Activated CD4-positive, CD25-positive, alpha-beta regulatory T cell treated with anti-CD3 and anti-CD28 coated beads, Interleukin-2, amount 50 U/mL, for 16 hours (primary cell): Measurements from ENCODE around the gene RAPGEFL1.
"Not testable (repeated sequence)": the region's sequence is repeated elsewhere in the genome, so short reads cannot be mapped to it uniquely, and the experiment has no call there.

Experiments used
- DNase-seq: peaks from one replicate; pipeline ENCODE4 v3.0.0-alpha.2; 2020; ENCODE audit warnings: low read depth, low spot score

The RAPGEFL1 gene

GRCh38 chr17:40173091-40173777 is 4.0 kb upstream of the RAPGEFL1 start:
- no peak for DNase-seq

GRCh38 chr17:40173778-40174135 is 3.5 kb upstream of the RAPGEFL1 start:
- no peak for DNase-seq

- DNase-seq = no peak
These were observed 2.8 kb upstream of the RAPGEFL1 start for GRCh38 chr17:40174514-40174913.

GRCh38 chr17:40175928-40176753 is 1.1 kb upstream of the RAPGEFL1 start:
- DNase-seq = no peak

- DNase-seq = no peak
These were observed 538 bp upstream of the RAPGEFL1 start for GRCh38 chr17:40176754-40177110.

GRCh38 chr17:40178021-40178601 is 841 bp downstream of the RAPGEFL1 start:
- no peak for DNase-seq

- DNase-seq = no peak
These were observed 1.4 kb downstream of the RAPGEFL1 start for GRCh38 chr17:40178660-40179059.

- no peak for DNase-seq
These were observed 2.8 kb downstream of the RAPGEFL1 start for GRCh38 chr17:40179923-40180659.

GRCh38 chr17:40180694-40181093 is 3.4 kb downstream of the RAPGEFL1 start:
- no peak for DNase-seq

GRCh38 chr17:40181205-40181604 is 3.9 kb downstream of the RAPGEFL1 start:
- no peak for DNase-seq

- no peak for DNase-seq
These were observed 5.3 kb downstream of the RAPGEFL1 start for GRCh38 chr17:40182606-40183005.

GRCh38 chr17:40187238-40187637 is 10.0 kb downstream of the RAPGEFL1 start:
- DNase-seq = no peak

- no peak for DNase-seq
These were observed 11.4 kb downstream of the RAPGEFL1 start for GRCh38 chr17:40188694-40189093.

- DNase-seq = no peak
These were observed 13.1 kb downstream of the RAPGEFL1 start for GRCh38 chr17:40190197-40191021.

- DNase-seq = peak; percentile 44
These were observed 14.3 kb downstream of the RAPGEFL1 start for GRCh38 chr17:40191237-40192208.

GRCh38 chr17:40192961-40193360 is 15.7 kb downstream of the RAPGEFL1 start:
- no peak for DNase-seq

- no peak for DNase-seq
These were observed 17.6 kb downstream of the RAPGEFL1 start for GRCh38 chr17:40194821-40195220.

- DNase-seq = no peak
These were observed 20.3 kb downstream of the RAPGEFL1 start for GRCh38 chr17:40197550-40197949.

GRCh38 chr17:40197965-40198456 is 20.7 kb downstream of the RAPGEFL1 start:
- DNase-seq = not testable (repeated sequence)

GRCh38 chr17:40198576-40198975 is 21.3 kb downstream of the RAPGEFL1 start:
- DNase-seq = no peak
